HG02840 (cell line): ENCODE measurements around the gene C1orf35.
A peak's percentile ranks its signal among the peaks of the same experiment; 100 is the strongest.

ENCODE experiments used
- ATAC-seq: cut with Tn5 transposase; IDR thresholded peaks from one replicate; pipeline ENCODE4 v1.9.1; 2021; ENCODE audit warnings: mild to moderate bottlenecking, moderate library complexity, moderate number of reproducible peaks; ENCODE audit not compliant: unreplicated experiment, low FRiP score

The C1orf35 gene

DNA sequence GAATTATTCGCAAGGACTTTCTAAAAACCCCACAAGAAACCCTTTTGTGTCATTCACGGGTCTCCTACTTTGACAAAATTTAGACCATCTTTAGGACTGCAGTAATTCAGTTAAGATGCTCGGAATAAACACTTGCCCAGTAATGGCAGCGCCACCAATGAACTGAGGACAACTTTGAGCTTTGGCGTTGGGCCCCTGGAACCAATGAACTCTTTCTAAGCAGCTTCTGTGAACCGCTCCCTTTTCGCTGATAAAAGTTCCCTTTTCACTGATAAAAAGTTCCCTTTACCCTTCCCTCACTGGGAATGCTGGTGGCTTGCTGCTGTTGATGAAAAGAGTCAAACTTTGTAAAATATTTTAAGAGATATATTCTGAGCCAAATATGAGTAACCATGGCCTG, 7.4 kb upstream of the C1orf35 start:
- ATAC-seq: no peak

DNA sequence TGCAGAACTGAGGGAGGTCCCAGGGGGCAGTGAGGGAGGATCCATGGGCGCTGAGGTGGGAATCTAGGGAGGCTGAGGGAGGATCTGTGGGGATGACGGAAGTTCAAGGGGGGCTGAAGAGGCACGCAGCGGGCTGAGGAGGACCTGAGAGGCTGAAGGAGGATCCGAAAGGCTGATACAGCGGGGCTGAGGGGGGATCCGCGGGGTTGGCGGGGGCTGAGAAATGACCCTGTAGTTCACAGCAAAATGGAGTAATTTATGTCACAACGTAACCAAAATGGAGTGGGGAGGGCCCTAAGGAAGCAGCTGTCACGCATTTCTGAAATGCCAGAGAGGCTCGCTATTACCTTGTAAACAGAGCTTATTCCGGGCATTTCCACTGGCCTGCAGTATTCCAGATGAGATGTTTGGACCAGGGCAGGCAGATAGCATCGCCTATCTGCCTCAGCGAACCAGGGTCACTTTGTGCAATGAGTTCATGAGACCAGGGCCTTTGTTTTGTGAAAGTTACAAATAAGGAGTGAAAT, 6.9 kb upstream of the C1orf35 start:
- no peak for ATAC-seq

DNA sequence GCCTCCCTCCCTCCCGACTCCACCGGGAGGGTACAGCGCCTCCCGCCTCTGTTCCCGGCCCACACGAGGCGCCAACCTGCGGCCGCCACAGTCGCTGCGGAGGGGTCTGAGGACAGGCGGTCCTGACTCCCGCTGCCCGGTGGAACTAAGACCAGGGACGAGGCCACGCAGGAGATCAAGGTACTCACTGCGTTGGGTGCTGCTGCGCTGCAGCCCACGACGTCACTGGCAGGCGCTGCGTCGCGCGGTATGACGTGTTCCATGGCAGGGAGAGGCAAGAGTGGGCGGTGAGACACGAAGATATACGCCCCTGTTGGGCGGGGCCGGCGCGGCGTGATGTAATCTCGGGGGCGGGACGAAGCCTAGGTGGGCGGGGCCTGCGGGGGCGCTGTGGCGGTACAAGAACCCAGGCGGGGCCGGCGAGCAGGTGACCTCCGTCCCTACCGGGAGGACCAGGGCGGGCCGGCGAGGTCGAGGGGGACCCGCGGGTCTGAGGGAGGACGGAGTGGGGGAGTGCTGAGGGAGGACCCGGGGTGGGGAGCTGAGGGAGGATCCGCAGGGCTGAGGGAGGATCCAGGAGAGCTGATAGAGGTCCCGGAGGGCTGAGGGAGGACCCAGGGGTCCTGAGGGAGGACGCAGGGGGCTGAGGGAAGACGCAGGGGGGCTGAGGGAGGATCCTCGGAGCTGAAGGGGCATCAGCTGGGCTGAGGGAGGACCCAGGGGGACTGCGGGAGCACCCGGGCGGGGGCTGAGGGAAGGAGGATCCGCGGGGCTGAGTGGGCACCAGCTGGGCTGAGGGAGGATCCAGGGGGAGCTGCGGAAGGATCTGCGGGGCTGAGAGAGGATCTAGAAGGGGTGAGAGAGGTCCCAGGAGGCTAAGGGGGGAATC, 6.2 kb upstream of the C1orf35 start, which contains the start of gene MRPL55:
TSS of gene MRPL55 (minus strand) at position 227 of the 889 bp plus-strand sequence. CDS start 1,039 bp downstream, outside the sequence.
- ATAC-seq: peak; percentile 96

DNA sequence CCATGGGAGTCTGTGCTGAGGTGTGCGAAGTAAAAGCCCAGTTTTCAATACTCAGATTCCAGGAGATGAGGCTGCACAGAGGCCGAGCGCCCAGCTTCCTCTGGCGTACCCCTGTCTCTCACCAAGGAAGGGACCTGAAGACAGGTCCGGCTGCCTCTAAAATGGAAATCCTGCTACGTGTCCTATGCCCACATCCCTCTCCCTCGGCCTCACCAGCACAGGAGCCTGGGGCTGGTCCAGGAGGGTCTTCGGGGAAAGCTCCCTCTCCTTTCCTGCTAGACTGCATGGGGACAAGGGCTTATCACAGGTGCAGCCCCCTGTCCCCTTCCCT, 5.6 kb upstream of the C1orf35 start:
- no peak for ATAC-seq

DNA sequence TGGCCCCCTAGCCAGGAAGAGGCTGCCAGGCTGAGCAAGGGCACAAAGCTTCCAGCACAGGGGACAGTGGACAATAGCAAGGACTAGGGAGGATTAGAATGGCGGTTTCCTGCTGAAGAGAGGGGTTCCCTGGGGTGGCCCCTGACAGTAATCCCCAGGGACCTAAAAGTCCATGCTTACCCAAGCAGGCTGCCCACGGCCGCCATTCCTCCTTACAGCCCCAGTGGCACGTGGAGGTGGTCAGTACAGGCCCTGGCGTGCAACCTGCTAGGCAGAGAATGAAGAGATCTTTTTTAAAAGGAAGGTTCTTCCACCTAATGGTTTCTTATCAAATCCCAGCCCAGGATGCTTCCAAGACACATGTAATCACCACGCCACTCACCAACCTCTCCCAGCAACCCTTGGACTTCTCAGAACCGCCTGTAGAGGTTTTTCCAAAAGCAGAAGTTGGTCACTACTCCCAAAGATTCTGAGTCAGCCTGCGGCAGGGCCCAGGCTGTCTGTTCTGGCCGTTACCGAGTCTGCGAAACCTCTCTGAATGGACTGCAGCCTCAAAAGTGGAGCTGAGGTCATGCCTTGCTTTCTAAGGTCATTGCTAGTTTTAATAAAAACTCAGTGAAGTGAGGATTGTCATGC, 5.0 kb upstream of the C1orf35 start:
- no peak for ATAC-seq

DNA sequence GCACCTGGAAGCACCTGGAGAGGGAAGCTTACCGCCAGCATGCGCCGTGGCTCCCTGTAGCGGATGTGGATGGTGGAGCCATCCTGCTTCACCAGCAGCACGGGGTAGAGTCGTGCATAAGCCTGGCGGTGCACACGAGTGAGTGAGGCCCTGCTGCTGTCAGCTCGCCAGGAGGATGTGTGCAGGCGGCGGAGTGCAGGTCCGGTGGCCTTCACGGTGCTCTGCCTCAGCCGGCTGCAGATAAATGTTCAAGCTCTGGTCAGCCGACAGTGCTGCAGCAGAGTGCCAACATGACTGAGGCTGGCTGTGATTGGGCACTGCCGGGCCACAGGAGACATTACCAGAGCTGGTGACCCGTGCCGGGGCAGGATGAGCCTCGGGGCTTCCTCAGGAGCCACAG, 4.5 kb upstream of the C1orf35 start:
- no peak for ATAC-seq

DNA sequence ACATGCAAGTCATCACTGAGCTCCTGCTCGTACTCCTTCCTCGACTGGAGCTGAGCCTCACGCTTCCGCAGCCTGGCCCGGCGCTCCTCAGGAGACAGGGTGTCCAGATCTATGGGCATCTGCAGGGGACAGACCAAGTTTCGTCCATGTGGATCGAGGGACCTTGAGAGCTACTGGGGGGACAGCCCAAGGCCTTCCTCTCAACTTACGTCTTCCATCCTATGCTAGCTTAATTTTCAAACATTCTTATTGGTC, 3.6 kb upstream of the C1orf35 start:
- ATAC-seq: no peak

DNA sequence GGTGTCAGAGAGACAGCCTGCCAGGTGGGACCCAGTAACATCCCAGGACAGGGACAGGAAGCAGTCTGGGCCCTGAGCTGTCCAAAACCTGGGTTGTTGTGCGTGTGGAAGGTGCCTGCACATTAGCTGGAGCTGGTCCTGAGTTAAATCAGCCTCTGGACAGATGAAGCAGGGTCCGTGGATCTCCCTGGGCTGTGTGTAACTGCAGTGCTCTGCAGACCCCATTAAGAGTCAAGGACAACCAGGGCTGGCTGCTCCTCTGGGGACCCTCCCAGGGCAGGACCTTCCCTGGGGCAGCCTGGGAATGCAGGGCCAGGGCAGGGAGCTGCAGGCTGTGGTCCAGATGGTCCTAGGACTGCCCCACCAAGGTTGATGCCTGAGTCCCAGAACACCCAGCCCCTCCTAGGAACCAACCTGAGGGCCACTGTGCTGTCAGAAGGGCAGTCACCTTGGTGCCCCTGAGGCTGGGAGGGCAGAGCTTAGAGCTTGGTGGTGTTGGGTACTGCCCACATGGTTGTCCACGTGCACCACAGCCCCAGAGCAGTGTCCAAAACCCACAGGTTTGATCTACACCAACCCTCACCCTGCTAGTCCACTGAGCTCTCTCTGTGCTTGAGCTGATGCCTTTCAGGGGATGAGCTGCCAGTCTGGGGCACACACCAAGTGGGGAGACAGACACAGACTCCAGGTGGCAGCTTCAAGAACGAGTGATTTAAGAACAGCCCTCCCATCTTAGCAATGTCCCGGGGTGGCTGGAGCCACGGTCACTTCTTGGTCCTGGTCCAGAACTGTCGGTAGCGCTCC, 3.1 kb upstream of the C1orf35 start:
- ATAC-seq: no peak

DNA sequence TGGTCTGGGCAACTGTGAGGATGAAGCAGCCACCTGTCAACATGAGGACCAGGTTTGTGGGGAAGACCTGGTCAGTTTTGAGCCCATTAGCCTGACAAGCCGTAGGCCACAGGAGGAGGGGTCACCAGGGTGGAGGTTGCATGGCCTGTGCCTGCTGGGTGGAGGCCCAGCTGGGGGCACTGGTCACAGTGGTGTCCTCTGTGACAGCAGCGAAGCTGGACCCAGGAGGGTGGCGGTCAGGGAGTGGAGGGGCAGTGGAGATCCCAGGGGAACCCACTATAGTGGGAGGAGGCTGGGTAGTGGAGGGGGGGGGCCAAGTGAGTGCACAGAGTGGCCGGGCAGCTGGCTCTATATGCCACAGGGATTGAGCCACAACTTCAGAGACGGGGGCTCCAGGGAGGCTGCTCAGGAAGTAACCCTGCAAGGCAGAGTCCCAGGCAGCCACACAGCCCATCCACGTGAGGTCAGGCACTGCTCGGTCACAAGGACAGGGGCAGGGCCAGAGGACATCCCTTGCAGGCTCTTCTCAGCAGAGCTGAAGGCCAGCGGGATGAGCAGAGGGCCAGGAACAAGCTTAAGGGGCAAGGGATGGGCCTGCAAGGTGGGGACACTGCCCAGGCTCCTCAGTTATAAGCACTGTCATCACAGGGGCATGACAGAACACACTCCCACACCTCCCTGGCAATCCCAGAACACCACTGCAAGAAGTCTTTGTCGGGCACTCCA, 2.3 kb upstream of the C1orf35 start:
- no peak for ATAC-seq

DNA sequence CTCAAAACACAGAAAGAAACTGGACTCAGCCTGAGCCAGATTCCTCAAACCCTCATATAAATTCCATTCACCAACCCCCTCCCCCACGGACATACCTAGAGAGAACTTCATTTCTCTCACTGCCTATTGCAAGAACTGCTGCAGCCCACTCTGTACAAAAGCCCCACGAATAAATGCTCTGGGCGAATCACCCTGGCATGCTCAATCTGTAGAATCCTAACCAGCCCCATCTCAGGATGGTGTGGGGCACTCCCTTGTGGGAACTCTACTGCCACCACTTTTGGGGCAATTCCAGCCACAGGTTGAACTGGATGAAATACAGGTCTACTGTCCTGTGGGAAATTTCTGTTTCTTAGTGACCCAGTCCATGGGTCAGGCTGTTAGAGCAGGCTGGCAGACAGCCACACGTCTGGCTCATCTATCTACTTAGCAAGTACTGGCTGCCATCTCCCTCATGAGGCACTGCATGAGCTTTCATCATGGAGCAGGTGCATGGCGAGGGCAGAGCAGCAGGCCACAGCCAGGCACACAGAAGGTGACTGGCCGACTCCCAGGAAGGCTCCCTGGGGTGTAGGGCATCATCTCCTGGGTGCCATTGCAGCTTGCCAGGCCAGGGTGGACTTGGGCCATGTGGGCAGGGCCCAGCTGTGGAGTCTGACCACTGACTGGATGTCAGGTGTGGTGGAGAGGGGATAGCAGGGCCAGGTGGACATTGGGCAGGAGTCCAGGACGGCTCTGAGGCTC, 1.6 kb upstream of the C1orf35 start:
- no peak for ATAC-seq

DNA sequence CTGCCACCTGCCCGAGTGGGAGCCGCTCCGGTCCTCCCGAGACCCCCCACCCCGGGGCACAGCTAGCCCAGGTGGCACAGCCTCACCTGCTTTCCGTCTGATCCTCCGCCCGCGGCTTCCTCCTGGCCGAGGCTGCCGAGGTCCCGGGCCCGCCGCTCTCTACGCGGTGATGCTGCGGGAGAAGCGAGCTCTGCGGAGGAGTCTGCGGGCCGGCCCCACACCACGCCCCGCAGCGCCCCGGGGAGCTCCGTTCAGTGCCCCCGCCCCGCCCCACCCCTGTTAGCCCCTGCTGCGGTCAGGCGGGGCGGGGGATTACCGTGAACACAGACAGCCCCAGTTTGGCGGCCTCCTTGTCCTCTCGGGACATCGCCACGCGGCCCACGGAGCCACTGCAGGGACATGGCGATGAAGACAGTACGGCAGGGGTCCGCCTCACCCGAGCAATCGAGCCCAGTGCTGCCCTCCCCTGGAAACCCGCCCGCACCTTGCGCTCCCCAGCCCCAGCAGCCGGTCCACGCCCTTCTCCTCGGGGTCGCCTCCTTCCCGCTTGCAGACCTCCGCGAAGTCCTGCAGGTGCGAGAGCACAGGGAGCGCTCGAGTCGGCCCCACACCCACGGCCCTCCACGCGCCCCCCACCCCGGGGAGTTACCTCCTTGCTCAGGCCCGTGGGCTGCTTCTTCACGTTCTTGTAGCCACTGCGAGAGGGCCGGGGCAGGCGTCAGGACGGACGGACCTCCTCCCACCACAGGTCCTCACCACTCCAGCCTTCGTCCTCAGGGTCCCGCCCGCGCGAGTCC, 933 bp downstream of the C1orf35 start:
- ATAC-seq: peak; percentile 12

DNA sequence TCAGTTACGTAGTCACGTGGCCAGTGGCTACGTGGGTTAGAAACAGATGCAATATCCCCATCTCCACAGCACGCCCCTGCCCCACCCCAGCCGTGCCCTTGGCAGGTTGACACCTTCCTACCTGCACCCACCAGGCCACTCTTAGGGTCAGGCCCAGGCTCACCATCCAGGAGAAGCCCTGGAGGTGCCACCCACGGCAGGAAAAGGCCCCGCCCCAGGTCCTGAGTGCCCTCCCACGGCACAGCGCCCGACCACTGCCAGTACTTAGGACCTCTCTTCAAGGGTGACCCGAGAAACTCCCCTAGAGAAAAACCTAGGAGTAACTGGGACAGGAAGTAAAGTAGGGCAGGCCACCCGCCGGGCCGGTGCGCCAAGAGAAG, 1.5 kb downstream of the C1orf35 start:
- no peak for ATAC-seq

DNA sequence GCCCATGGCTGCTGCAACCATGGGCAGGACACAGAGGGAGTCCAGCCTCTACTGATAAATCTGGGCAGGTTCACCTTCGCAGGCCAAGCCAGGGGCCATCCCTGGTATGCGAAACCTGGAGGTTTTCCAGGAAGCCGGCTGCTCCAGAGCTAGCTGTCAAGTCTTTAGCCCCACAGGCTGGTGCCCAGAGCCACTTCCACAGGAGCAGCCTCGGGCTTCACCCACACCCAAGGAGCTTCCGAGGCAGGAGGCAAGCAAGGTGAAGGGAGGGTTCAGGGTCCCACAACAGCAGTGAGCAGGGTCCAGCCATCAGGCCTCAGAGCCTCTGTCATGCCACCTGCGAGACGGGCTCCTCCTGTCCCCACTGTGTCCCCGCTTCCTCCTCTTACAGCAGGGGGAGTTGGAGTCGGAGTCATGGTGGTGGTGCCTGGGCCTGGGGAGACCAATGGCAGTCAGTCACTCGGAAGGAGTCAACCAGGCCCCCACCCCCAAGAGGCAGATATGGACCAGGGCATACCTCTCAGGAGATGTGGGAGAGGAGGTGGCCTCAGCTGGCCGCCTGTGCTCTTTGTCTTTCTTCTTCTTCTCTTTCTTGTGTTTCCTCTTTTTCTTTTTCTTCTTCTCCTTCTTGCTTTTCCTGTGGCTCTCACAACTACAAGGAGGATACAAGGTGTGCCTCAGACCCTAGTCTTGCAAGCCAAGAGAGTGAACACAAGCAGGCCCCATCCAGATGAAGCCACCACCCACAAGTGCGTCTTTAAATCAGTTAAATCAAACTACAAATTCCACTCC, 2.1 kb downstream of the C1orf35 start:
- ATAC-seq: no peak

DNA sequence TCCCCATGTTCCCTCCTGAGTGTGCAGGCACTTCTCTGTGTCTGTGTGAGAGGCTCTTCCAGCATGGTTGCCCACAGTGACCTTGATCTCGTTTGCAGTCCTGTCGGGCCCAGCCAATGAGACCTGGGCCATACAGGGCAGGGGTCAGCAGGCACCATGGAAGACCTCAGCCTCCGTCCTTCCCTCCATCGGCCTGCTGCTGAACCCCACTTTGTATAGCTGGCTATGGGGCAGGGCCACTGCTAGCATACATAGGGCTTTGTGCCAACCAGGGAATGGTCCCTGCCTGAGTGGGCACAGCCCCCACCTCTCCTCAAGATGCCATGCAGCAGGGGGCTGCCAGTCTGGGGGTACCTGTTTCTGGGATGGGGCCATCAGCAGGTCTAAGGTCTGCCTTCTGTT, 3.8 kb downstream of the C1orf35 start:
- no peak for ATAC-seq

DNA sequence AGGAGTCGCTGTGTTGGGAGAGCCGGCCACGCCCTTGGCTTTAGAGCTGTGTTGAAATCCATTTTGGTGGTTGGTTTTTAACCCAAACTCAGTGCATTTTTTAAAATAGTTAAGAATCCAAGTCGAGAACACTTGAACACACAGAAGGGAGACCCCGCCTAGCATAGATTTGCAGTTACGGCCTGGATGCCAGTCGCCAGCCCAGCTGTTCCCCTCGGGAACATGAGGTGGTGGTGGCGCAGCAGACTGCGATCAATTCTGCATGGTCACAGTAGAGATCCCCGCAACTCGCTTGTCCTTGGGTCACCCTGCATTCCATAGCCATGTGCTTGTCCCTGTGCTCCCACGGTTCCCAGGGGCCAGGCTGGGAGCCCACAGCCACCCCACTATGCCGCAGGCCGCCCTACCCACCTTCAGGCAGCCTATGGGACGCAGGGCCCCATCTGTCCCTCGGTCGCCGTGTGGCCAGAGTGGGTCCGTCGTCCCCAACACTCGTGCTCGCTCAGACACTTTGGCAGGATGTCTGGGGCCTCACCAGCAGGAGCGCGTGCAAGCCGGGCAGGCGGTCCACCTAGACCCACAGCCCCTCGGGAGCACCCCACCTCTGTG, 4.7 kb downstream of the C1orf35 start:
- ATAC-seq: no peak

DNA sequence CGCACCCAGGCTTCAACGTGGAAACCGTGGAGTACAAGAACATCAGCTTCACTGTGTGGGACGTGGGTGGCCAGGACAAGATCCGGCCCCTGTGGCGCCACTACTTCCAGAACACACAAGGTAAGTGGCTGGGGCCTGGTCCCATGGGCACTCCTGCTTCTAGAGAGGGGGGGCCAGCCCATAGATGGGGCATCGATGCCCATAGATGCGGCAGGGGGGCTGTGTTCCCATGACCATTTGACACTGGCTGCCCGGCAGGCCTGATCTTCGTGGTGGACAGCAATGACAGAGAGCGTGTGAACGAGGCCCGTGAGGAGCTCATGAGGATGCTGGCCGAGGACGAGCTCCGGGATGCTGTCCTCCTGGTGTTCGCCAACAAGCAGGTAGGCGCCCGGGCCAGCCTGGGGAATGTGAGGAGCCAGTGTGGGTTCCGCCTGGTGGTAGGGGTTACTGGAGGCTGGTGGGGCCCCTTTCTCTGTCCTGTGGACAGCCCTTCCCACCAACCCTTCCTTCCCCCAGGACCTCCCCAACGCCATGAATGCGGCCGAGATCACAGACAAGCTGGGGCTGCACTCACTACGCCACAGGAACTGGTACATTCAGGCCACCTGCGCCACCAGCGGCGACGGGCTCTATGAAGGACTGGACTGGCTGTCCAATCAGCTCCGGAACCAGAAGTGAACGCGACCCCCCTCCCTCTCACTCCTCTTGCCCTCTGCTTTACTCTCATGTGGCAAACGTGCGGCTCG, 5.6 kb downstream of the C1orf35 start:
- no peak for ATAC-seq
